ENCODE data around the gene TLN1. TPM values are rescaled to one million over a fixed set of nuclear protein-coding genes. Genes with fewer than 3 reads are reported as not detected.

TLN1 gene
- total RNA-seq, 3 donors from 2014 or later (not counting 1 experiment from before 2014, with no cell fraction given): 509 to 552 (median 528) TPM

GRCh38 chr9:35673132-35674024 lies 58.6 kb downstream of the TLN1 start, which contains the start of gene CA9:
Gene CA9, plus strand, starts transcription at chr9:35673928. Its CDS starts 32 bp downstream, at chr9:35673960.
- intact Hi-C loops (cut with micrococcal nuclease): no loop called here
- no peaks in the 10 kb centered on the region for H3K36me3 ChIP-seq (ENCODE audit: control insufficient read depth, insufficient read depth, low read length)
- H3K4me3 ChIP-seq (ENCODE audit: low read length): no peak within 1 kb of the TSS
- H3K27me3 ChIP-seq (ENCODE audit: control insufficient read depth, insufficient read depth, low read length): peaks cover 8% of the 10 kb centered on the region
- ATAC-seq: no peak
- WGBS (ENCODE audit: insufficient coverage): 94% methylated on average over 9 of the region's 10 CpGs
- H3K27ac ChIP-seq (ENCODE audit: low read length): no peak within 1 kb of the TSS
- no peak for TF ChIP-seq CTCF (IDR thresholded peaks at IDR 0.05)
- peaks cover 10% of the 10 kb centered on the region in 2 donors for H3K27me3 Mint-ChIP-seq (ENCODE audit: low read depth in 2 of 2)
- peak within 1 kb of the TSS; percentile 68 for H3K4me3 Mint-ChIP-seq
- H3K4me1 ChIP-seq (ENCODE audit: control insufficient read depth, insufficient read depth, low read length): peaks cover 14% of the 10 kb centered on the region
- peaks cover 5 to 19% of the 10 kb centered on the region in 2 donors for H3K4me1 Mint-ChIP-seq
- H3K27ac Mint-ChIP-seq: no peak within 1 kb of the TSS
- no peak for DNase-seq
- no peaks in the 10 kb centered on the region for H3K36me3 Mint-ChIP-seq
- H3K9me3 Mint-ChIP-seq: no peaks in the 10 kb centered on the region
- no peaks in the 10 kb centered on the region for H3K9me3 ChIP-seq (ENCODE audit: control insufficient read depth, insufficient read depth, low read length)

GRCh38 chr9:35669331-35670145 lies 62.5 kb downstream of the TLN1 start:
- no peaks in the 10 kb centered on the region for H3K36me3 ChIP-seq (ENCODE audit: control insufficient read depth, insufficient read depth, low read length)
- peaks cover 11% of the 10 kb centered on the region for H3K4me1 ChIP-seq (ENCODE audit: control insufficient read depth, insufficient read depth, low read length)
- Mint-ChIP-seq H3K4me1 (peaks cover 6 to 17% of the 10 kb centered on the region in 2 donors), H3K27ac (no peak overlapping the region), H3K27me3 (ENCODE audit: low read depth in 2 of 2) (peaks cover 4 to 5% of the 10 kb centered on the region in 2 donors), H3K4me3 (no peak overlapping the region), H3K36me3 (no peaks in the 10 kb centered on the region), H3K9me3 (no peaks in the 10 kb centered on the region)
- DNase-seq (no peak), ATAC-seq (no peak)
- H3K27ac ChIP-seq (ENCODE audit: low read length): no peak overlapping the region
- WGBS (ENCODE audit: insufficient coverage): 87% methylated on average over 6 of the region's 6 CpGs
- no peak for TF ChIP-seq CTCF (IDR thresholded peaks at IDR 0.05)
- no peaks in the 10 kb centered on the region for H3K9me3 ChIP-seq (ENCODE audit: control insufficient read depth, insufficient read depth, low read length)
- intact Hi-C loops (cut with micrococcal nuclease): no loop called here
- no peaks in the 10 kb centered on the region for H3K27me3 ChIP-seq (ENCODE audit: control insufficient read depth, insufficient read depth, low read length)
- H3K4me3 ChIP-seq (ENCODE audit: low read length): no peak overlapping the region

DNA sequence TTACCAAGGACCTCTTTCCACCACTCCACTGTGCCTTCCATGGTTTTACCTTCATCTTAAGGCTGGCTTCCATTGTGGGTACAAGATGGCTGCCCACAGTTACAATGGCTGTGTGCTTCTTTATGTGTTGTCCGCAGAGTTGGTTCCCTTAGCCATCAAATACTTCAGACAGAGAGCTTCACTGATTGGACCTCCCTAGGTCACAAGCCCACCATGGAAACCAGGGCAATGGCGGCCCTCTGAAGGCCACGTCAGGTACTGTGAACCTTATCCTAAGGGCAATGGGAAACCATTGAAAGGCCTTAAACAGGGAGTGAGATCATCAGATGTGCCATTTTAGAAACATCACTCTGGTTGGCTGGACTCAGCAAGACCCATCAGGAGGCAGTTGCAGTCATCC lies 64.1 kb downstream of the TLN1 start:
- H3K27ac Mint-ChIP-seq: no peak overlapping the region
- H3K4me3 Mint-ChIP-seq: no peak overlapping the region
- no peaks in the 10 kb centered on the region for H3K9me3 Mint-ChIP-seq
- no peak for TF ChIP-seq CTCF (IDR thresholded peaks at IDR 0.05)
- Histone ChIP-seq H3K4me3 (ENCODE audit: low read length) (no peak overlapping the region), H3K36me3 (ENCODE audit: control insufficient read depth, insufficient read depth, low read length) (no peaks in the 10 kb centered on the region), H3K27me3 (ENCODE audit: control insufficient read depth, insufficient read depth, low read length) (no peaks in the 10 kb centered on the region), H3K9me3 (ENCODE audit: control insufficient read depth, insufficient read depth, low read length) (no peaks in the 10 kb centered on the region), H3K4me1 (ENCODE audit: control insufficient read depth, insufficient read depth, low read length) (peaks cover 25% of the 10 kb centered on the region), H3K27ac (ENCODE audit: low read length) (no peak overlapping the region)
- DNase-seq: no peak
- intact Hi-C loops (cut with micrococcal nuclease): no loop called here
- 94% methylated on average over 3 of the region's 3 CpGs for WGBS (ENCODE audit: insufficient coverage)
- no peaks in the 10 kb centered on the region for H3K36me3 Mint-ChIP-seq
- peaks cover 22 to 28% of the 10 kb centered on the region in 2 donors for H3K4me1 Mint-ChIP-seq
- no peaks in the 10 kb centered on the region for H3K27me3 Mint-ChIP-seq (ENCODE audit: low read depth in 2 of 2)
- ATAC-seq: no peak

Measured in natural killer cell (primary cell).